ENCODE results near the gene NTM.

The NTM gene

DNA sequence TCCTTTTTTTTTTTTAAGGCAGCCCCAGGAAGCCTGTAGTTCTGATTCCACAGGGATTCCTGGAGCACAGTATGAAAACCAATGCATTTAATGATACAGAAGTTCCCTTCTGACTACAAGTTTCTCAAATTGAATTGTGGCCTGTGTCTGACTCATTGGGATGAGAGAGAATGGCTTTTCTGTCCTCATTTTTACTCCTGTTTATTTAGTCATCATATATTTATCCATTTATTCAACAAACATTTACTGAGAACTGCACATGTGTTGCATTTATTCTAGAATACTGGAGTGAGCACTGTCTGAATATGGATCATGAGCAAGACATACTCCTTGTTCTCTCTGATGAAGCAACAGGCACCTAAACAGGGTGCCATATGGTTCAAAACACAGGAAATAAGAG lies 231.2 kb downstream of the NTM start:
- Histone ChIP-seq H3K27me3 (no peaks in the 10 kb centered on the region), H3K36me3 (no peaks in the 10 kb centered on the region), H3K9me3 (no peaks in the 10 kb centered on the region), H3K4me3 (ENCODE audit: low read depth, low read length) (no peak overlapping the region), H3K4me1 (no peaks in the 10 kb centered on the region)
- TF ChIP-seq, protein P1, sequence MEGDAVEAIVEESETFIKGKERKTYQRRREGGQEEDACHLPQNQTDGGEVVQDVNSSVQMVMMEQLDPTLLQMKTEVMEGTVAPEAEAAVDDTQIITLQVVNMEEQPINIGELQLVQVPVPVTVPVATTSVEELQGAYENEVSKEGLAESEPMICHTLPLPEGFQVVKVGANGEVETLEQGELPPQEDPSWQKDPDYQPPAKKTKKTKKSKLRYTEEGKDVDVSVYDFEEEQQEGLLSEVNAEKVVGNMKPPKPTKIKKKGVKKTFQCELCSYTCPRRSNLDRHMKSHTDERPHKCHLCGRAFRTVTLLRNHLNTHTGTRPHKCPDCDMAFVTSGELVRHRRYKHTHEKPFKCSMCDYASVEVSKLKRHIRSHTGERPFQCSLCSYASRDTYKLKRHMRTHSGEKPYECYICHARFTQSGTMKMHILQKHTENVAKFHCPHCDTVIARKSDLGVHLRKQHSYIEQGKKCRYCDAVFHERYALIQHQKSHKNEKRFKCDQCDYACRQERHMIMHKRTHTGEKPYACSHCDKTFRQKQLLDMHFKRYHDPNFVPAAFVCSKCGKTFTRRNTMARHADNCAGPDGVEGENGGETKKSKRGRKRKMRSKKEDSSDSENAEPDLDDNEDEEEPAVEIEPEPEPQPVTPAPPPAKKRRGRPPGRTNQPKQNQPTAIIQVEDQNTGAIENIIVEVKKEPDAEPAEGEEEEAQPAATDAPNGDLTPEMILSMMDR (IDR thresholded peaks at IDR 0.05; ENCODE audit: low read depth, low read length) = no peak
- no peak for DNase-seq

DNA sequence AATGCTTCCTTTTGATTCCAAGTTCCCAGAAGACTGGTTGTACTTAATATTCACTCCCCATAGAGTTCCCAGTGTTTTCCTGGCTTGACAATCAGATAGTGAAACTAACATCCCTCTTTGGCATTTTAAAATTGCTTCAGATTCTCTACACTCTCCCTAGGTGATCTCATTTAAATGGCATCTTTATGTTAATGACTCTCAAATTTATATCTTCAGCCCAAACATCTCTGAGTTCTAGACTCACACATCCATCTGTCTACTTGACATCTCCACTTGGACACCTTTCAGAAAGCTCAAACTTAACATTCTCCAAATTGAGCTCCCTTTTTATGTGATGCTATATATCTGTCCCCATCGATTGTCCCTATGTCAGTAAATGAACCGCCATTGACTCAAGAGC lies 232.0 kb downstream of the NTM start:
- Histone ChIP-seq H3K27me3 (no peaks in the 10 kb centered on the region), H3K9me3 (no peaks in the 10 kb centered on the region), H3K36me3 (no peaks in the 10 kb centered on the region), H3K4me1 (no peaks in the 10 kb centered on the region), H3K4me3 (ENCODE audit: low read depth, low read length) (no peak overlapping the region)
- DNase-seq = no peak
- TF ChIP-seq, protein P1 (IDR thresholded peaks at IDR 0.05; ENCODE audit: low read depth, low read length) = no peak

DNA sequence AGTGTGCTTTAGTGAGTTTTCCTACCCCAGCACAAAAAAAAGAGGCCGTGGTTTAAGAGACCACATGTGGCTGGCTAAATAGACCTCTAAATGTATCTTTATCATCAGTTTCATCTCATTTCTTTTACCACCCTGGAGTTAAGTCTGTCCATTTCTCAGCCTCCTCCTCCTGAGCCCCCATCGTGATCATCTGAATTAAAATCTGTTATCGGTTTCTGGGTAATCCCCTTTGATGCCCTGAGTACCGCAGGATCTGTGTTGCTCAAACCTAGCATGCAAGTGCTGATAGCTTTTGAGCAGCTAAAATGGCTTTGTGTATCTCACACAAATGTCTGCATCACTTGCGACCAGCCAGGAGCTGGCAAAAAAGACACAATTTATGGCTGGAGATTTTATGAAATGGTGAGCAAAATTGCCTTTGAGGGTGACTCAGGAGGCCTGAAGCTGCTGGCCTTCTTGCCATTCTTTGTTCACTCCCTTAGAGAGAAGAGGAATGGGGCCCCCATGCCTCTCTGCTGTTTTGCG lies 236.5 kb downstream of the NTM start:
- no peaks in the 10 kb centered on the region for H3K36me3 ChIP-seq
- no peaks in the 10 kb centered on the region for H3K4me1 ChIP-seq
- no peaks in the 10 kb centered on the region for H3K27me3 ChIP-seq
- DNase-seq = no peak
- peaks cover 2% of the 10 kb centered on the region; the same call in 1 of the 2 replicates for H3K9me3 ChIP-seq
- H3K4me3 ChIP-seq (ENCODE audit: low read depth, low read length) = no peak overlapping the region
- TF ChIP-seq, protein P1 (IDR thresholded peaks at IDR 0.05; ENCODE audit: low read depth, low read length) = no peak

DNA sequence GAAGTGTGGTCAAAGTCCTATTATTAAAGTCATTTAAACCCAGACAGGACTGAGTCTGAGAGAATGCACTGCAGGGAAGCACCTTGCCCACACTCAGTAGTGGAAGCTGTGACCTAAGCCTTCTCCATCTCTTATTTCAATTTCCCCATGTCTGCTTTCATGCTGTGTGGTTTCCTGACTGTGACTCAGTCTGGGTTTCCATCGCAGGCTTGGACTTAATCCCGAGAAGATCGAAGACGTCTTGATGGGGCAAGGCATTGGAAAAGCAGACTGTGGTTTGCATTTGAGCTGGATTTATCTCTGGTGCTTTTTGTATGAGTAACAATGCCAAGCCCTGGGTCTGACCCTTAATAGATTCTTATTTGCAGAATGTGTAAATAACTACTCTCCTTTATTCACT lies 238.9 kb downstream of the NTM start:
- Histone ChIP-seq H3K9me3 (peaks cover 2% of the 10 kb centered on the region; the same call in 1 of the 2 replicates), H3K27me3 (no peaks in the 10 kb centered on the region), H3K4me1 (no peaks in the 10 kb centered on the region), H3K4me3 (ENCODE audit: low read depth, low read length) (no peak overlapping the region), H3K36me3 (no peaks in the 10 kb centered on the region)
- no peak for DNase-seq
- TF ChIP-seq, protein P1 (IDR thresholded peaks at IDR 0.05; ENCODE audit: low read depth, low read length) = no peak

DNA sequence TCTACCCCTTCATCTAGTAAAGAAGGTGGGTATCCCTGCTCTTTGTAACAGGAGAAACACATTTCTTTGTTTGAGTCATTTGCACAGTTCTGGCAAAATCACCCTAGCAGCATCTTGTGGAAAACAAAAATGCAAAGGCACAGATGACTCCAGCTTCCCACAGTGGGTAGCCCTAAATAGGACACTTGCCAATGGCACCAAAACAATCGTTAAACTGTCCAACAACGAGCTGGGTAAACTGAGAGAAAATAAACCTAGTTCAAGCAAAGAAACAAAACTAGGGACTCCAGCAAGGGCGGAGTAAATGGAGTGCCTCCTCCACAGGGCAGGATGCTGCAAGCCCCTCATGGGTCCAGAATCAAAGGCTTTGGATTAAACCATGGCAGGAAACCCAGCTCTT lies 239.5 kb downstream of the NTM start:
- Histone ChIP-seq H3K27me3 (no peaks in the 10 kb centered on the region), H3K9me3 (peaks cover 2% of the 10 kb centered on the region; the same call in 1 of the 2 replicates), H3K4me1 (no peaks in the 10 kb centered on the region), H3K4me3 (ENCODE audit: low read depth, low read length) (no peak overlapping the region), H3K36me3 (no peaks in the 10 kb centered on the region)
- TF ChIP-seq, protein P1 (IDR thresholded peaks at IDR 0.05; ENCODE audit: low read depth, low read length) = no peak
- DNase-seq = no peak

DNA sequence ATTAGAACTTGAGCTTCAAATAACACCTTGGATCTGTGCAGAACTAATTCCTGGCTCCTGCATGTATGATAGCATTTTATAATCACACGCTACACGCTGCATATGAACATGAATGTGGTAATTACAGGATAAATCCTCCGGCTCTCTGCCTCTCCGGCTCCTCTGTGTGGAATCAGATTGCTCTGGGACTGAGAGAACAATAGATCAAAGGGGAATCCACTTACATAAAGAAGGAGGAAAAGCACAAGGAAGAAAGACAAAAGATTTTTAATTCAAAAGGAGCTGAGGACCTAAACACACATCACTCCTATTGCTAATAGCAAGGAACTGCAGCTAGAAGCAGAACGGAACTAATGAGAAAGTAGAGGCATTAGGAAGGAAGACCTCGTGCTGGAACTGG lies 240.9 kb downstream of the NTM start:
- H3K27me3 ChIP-seq = no peaks in the 10 kb centered on the region
- H3K4me1 ChIP-seq = no peaks in the 10 kb centered on the region
- no peaks in the 10 kb centered on the region for H3K36me3 ChIP-seq
- no peak overlapping the region for H3K4me3 ChIP-seq (ENCODE audit: low read depth, low read length)
- DNase-seq = no peak
- peaks cover 2% of the 10 kb centered on the region; the same call in 1 of the 2 replicates for H3K9me3 ChIP-seq
- TF ChIP-seq, protein P1 (IDR thresholded peaks at IDR 0.05; ENCODE audit: low read depth, low read length) = no peak

Data from BE2C (cell line).